Esophagus squamous epithelium (tissue), 5 donors: Measurements from ENCODE around the gene SLC7A9. TPM values are rescaled to one million over a fixed set of nuclear protein-coding genes. Genes with fewer than 3 reads are reported as not detected.

ENCODE experiments used
- DNase-seq: peaks from one replicate; lab custom pipeline; 2025; lab: John Stamatoyannopoulos, UW
- H3K27ac ChIP-seq, 4 donors: fragments of 200-600 bp; sonication (generic); one replicate each; pipeline ENCODE4 v1.5.1; 2016 to 2019; ENCODE audit warnings: mild to moderate bottlenecking in 1 of 4
- H3K27me3 ChIP-seq, 4 donors: fragments of 200-600 bp; sonication (generic); 1 replicate in 3 of 4; 2 replicates in 1 of 4; pipeline versions ENCODE4 v1.5.1 to v1.6.0; 2017 to 2021; ENCODE audit warnings: antibody characterized with exemption in 1 of 4
- H3K36me3 ChIP-seq, 3 donors: fragments of 200-600 bp; sonication (generic); one replicate each; pipeline ENCODE4 v1.5.1; 2016 to 2019
- H3K4me1 ChIP-seq, 3 donors: fragments of 200-600 bp; sonication (generic); one replicate each; pipeline ENCODE4 v1.5.1; 2017 to 2019
- H3K4me3 ChIP-seq, 4 donors: fragments of 200-600 bp; sonication (generic); 1 replicate in 3 of 4; 2 replicates in 1 of 4; pipeline ENCODE4 v1.5.1; 2016 to 2019; ENCODE audit warnings: mild to moderate bottlenecking in 2 of 4, moderate library complexity in 1 of 4
- H3K9me3 ChIP-seq, 3 donors: fragments of 200-600 bp; sonication (generic); one replicate each; pipeline ENCODE4 v1.5.1; 2016 to 2019
- POLR2A ChIP-seq, 4 donors: fragments of 450-650 bp; IDR thresholded peaks; one replicate each; pipeline ENCODE4 v1.6.1; 2017; ENCODE audit warnings: antibody characterized with exemption in 4 of 4, mild to moderate bottlenecking in 4 of 4, moderate library complexity in 3 of 4
- WGBS, 2 donors: methylation state at CpG; one replicate each; pipeline ENCODE4 v1.1.5; 2018; 5-methylcytosine and 5-hydroxymethylcytosine counted together
- intact Hi-C: fragments of 100-400 bp; cut with DNase I; formaldehyde crosslinking; loops from one replicate; pipeline ENCODE4 v1.15.0; 2022
- total RNA-seq, 4 donors: library from RNA; depleted of rRNA; stranded (reverse); fragments of >200 nt; gene quantifications; one replicate each; pipeline ENCODE4 v1.1.0, GENCODE V29; 2016
- TF ChIP-seq, protein P1 (sequence below), 6 experiments: fragments of 450-650 bp in 4 of 6; fragments of 200-600 bp in 2 of 6; sonication (generic) in 2 of 6; IDR thresholded peaks; one replicate each; pipeline ENCODE4 v1.5.1; 2016 to 2019; ENCODE audit warnings: antibody characterized with exemption in 6 of 6, mild to moderate bottlenecking in 4 of 6, moderate library complexity in 4 of 6
- donor health status: DM: yes; HTN: yes; CAD: no.

Gene SLC7A9
- total RNA-seq, 4 donors from 2014 or later = 0.19 TPM; not detected in 3

DNA sequence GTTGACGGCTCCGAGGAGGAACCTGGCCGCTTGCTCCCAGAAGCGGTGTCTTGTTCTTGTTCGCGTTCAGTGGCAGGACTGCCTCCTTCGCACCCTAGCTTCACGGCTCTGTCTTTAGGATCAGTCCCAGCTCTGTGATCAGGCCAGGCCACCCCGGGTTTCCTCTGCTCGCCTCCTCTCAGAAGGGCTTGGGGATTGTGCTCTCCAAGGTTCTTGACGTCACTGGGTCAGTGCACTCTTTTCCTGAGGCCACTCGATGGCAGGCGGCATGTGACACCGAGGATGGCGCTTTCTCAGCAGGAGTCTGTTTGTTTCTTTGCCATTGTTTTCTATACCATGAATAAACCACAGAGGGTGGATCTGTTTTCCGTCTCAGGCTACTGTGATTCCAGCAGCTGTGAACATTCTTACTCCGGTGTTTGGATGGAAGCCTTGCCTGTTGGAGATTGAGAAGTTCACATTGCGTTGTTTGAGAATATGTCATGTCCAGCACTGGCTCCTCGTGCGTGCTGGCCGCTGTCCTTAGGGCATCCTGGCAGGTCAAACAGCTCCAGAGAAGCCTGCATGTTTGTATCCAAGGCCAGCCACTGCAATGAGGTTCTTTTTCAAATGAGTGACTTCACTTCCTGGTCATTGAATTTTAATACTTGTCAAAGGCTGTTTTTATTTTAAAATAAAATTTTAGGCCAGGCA is 44.5 kb downstream of the SLC7A9 start:
- no peak for DNase-seq
- WGBS, 2 donors = 64 to 70% methylated on average over 12 to 19 of the region's 21 CpGs
- TF ChIP-seq, protein P1, sequence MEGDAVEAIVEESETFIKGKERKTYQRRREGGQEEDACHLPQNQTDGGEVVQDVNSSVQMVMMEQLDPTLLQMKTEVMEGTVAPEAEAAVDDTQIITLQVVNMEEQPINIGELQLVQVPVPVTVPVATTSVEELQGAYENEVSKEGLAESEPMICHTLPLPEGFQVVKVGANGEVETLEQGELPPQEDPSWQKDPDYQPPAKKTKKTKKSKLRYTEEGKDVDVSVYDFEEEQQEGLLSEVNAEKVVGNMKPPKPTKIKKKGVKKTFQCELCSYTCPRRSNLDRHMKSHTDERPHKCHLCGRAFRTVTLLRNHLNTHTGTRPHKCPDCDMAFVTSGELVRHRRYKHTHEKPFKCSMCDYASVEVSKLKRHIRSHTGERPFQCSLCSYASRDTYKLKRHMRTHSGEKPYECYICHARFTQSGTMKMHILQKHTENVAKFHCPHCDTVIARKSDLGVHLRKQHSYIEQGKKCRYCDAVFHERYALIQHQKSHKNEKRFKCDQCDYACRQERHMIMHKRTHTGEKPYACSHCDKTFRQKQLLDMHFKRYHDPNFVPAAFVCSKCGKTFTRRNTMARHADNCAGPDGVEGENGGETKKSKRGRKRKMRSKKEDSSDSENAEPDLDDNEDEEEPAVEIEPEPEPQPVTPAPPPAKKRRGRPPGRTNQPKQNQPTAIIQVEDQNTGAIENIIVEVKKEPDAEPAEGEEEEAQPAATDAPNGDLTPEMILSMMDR (IDR thresholded peaks at IDR 0.05) = no peak
- no peak for TF ChIP-seq POLR2A (IDR thresholded peaks at IDR 0.05)

DNA sequence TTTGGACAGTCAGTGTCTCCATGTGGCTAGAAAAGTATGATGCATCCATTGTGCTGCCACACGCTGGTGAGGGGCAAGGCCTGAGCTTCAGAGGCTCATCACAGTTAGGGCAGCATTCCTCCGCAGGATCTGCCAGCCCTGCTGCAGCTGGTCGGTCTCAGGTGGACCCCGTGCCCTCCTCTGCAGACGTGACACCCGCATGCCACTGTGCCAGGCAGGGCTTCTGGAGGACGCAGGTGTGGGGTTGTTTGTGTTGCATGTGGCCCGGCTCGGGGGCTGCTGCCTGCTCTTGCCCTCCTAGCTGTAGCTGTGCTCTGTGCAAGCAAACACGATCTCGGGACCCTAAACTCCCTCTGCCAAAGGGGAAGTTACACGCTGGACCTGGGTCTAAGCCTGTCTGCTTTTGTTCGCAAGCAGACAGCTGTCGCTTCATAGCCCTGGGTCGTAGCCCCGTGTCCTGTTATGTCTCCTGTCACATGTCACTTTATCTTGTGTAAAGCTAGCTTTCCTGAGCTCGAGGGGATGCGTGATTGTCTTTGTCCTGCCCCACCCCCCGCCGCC is 45.3 kb downstream of the SLC7A9 start:
- H3K36me3 ChIP-seq = no peaks in the 10 kb centered on the region
- no peak overlapping the region for H3K4me3 ChIP-seq
- TF ChIP-seq, protein P1 (IDR thresholded peaks at IDR 0.05) = no peak
- TF ChIP-seq POLR2A (IDR thresholded peaks at IDR 0.05) = no peak
- H3K27ac ChIP-seq = no peak overlapping the region
- H3K27me3 ChIP-seq = peaks cover 0 to 34% (median 0%) of the 10 kb centered on the region in 4 donors
- intact Hi-C loops = no loop called here
- WGBS, 2 donors = 34 to 41% methylated on average over 9 to 16 of the region's 20 CpGs
- H3K9me3 ChIP-seq = no peaks in the 10 kb centered on the region
- H3K4me1 ChIP-seq = no peaks in the 10 kb centered on the region
- DNase-seq = no peak

More for the DNA sequence above, 44.5 kb downstream of the SLC7A9 start:
- Histone ChIP-seq H3K27ac (no peak overlapping the region), H3K4me1 (no peaks in the 10 kb centered on the region), H3K36me3 (no peaks in the 10 kb centered on the region), H3K27me3 (peaks cover 0 to 34% (median 0%) of the 10 kb centered on the region in 4 donors), H3K9me3 (no peaks in the 10 kb centered on the region), H3K4me3 (no peak overlapping the region)
- intact Hi-C loops = no loop called here

DNA sequence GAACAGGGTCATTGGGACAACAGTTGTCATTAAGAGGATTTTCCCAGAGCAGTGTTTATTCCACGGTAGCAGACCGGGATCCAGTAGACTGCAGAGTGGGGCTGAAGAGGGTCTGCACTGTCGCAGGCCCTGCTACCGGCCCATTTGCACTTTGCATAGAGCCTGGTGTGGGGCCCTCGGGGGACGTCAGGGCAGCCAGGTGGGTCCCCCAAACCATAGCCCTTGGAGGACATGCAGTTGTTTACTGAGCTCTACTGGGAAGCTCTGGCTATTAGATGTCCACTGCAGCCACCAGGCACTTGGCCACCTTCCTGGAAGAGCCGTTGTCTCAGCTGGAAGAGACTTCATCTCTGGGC is 45.8 kb downstream of the SLC7A9 start:
- intact Hi-C loops = no loop called here
- no peak for DNase-seq
- Histone ChIP-seq H3K9me3 (no peaks in the 10 kb centered on the region), H3K27me3 (peaks cover 0 to 35% (median 0%) of the 10 kb centered on the region in 4 donors), H3K36me3 (no peaks in the 10 kb centered on the region), H3K4me1 (no peaks in the 10 kb centered on the region), H3K4me3 (no peak overlapping the region), H3K27ac (no peak overlapping the region)
- TF ChIP-seq POLR2A (IDR thresholded peaks at IDR 0.05) = no peak
- TF ChIP-seq, protein P1 (IDR thresholded peaks at IDR 0.05) = no peak
- 87 to 100% methylated on average over 1 to 7 of the region's 7 CpGs for WGBS, 2 donors

DNA sequence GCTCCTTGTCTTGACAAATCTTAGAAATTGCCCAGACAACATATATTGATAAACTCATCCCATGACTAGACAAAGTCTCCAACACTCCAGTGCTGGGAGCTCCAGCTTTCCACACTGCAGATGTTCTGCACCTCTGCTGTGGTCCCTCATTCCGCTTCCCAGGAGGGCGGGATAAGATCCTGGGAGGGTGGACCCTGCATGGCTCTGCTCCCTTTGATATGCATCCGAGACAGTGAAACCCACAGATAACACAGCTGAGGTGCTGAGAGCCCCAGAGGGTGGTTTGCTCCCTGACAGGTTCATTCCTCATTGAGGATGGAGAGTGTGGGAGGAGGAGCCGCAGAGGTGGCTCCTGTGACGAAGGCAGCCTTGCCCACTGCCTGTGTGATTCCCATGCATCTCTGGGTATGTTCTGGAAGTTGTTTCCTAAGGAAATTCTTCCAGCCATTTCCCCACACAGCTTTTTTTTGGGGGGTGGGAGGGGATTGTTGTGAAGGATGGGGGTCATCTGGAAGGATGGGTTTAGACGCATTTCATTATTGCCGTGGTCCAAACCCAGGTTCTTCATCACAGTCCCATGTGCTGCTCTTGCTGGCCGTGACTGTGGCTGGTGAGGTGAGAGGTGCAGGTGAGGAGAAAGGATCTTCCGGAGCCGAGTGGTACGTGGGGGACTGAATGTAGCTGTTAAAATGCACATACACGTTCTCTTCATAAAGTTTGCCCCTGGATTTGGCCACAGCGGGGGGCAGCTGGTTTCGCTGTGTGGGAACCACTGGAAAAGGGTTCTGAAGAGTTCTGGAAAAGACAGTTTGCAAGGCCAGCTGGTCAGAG is 46.4 kb downstream of the SLC7A9 start:
- H3K36me3 ChIP-seq = no peaks in the 10 kb centered on the region
- no peaks in the 10 kb centered on the region for H3K9me3 ChIP-seq
- 81 to 88% methylated on average over 10 to 13 of the region's 14 CpGs for WGBS, 2 donors
- no peaks in the 10 kb centered on the region for H3K4me1 ChIP-seq
- H3K27ac ChIP-seq = no peak overlapping the region
- DNase-seq = no peak
- no peak overlapping the region for H3K4me3 ChIP-seq
- intact Hi-C loops = no loop called here
- H3K27me3 ChIP-seq = peaks cover 0 to 40% (median 0%) of the 10 kb centered on the region in 4 donors
- TF ChIP-seq POLR2A (IDR thresholded peaks at IDR 0.05) = no peak
- TF ChIP-seq, protein P1 (IDR thresholded peaks at IDR 0.05) = no peak
